Kidney epithelial cell (primary cell): Measurements from ENCODE around the gene TRIM29. TPM values are rescaled to one million over a fixed set of nuclear protein-coding genes. Genes with fewer than 3 reads are reported as not detected.
A peak's percentile ranks its signal among the peaks of the same experiment; 100 is the strongest.

ENCODE experiments used
- DNase-seq: peaks from one replicate; pipeline ENCODE4 v3.0.0-alpha.2; 2010; ENCODE audit warnings: low read depth
- H3K27me3 ChIP-seq: 2 replicates; pipeline ENCODE4 v1.6.0; 2011; ENCODE audit warnings: low read length; ENCODE audit not compliant: control insufficient read depth, insufficient read depth
- H3K36me3 ChIP-seq: 2 replicates; pipeline ENCODE4 v1.5.1; 2011; ENCODE audit warnings: low read length; ENCODE audit not compliant: control insufficient read depth, insufficient read depth
- H3K4me3 ChIP-seq: 2 replicates; pipeline ENCODE4 v1.5.1; 2011; ENCODE audit warnings: low read depth, mild to moderate bottlenecking, control low read depth, low read length
- total RNA-seq: library from RNA; depleted of rRNA; stranded (reverse); fragments of >200 nt; gene quantifications from 2 replicates; pipeline ENCODE4 v1.2.3, GENCODE V29; 2015
- TF ChIP-seq, protein P1 (sequence below): IDR thresholded peaks from 2 replicates; pipeline ENCODE4 v1.5.1; 2011; ENCODE audit warnings: mild to moderate bottlenecking, moderate library complexity, low read length, control low read depth, inconsistent platforms; ENCODE audit not compliant: insufficient read depth, poor library complexity, severe bottlenecking

TRIM29 gene
- total RNA-seq, 1 donor from 2014 or later, result 0.29 TPM

- Histone ChIP-seq H3K27me3 (no peaks in the 10 kb centered on the region), H3K36me3 (no peaks in the 10 kb centered on the region), H3K4me3 (no peak overlapping the region)
- TF ChIP-seq, protein P1, sequence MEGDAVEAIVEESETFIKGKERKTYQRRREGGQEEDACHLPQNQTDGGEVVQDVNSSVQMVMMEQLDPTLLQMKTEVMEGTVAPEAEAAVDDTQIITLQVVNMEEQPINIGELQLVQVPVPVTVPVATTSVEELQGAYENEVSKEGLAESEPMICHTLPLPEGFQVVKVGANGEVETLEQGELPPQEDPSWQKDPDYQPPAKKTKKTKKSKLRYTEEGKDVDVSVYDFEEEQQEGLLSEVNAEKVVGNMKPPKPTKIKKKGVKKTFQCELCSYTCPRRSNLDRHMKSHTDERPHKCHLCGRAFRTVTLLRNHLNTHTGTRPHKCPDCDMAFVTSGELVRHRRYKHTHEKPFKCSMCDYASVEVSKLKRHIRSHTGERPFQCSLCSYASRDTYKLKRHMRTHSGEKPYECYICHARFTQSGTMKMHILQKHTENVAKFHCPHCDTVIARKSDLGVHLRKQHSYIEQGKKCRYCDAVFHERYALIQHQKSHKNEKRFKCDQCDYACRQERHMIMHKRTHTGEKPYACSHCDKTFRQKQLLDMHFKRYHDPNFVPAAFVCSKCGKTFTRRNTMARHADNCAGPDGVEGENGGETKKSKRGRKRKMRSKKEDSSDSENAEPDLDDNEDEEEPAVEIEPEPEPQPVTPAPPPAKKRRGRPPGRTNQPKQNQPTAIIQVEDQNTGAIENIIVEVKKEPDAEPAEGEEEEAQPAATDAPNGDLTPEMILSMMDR, result no peak
- no peak for DNase-seq
These were observed 51.3 kb downstream of the TRIM29 start for GRCh38 chr11:120086651-120087050.

DNA sequence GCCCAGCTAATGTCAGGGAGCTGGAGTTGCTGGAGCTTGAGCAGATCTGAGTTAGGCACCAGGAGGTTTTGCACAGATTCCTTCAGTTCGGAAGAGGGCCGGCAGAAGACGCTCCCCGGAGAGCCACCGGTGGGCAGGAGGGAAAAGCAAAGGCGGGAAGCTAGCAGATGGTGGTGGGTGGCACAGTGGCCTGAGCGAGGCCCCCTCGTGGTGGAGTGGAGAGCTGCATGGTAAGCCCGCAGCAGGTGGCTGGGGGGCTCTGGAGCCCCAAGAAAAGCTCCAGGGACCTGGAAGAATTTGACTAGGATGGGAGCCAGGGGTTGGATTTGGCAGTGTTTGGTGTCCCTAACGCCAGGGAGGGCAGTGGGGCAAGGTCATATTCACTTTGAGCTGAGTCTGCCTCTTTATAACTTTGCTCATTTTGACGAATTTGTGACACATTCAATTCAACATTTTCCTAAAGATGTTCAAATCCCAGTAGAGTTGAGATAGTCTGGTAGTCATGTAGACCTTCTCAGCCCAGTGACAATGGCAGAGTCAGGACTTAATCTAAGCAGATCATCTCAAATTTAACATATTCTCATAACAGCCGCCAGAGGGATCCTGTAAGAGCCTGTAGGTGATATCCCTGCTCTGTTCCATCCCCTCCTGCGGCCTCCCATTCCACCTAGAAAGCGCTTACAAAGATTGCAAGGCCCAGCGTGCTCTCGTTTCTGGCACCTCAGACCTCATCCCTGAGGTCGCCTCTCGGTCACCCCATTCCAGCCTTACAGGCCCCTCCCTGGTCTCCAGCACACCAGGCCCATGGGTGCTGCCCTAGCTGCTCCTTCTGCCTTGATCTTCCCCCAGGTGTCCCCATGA is 57.9 kb downstream of the TRIM29 start:
- TF ChIP-seq, protein P1, result peak; percentile 33
- Histone ChIP-seq H3K27me3 (no peaks in the 10 kb centered on the region), H3K4me3 (no peak overlapping the region), H3K36me3 (no peaks in the 10 kb centered on the region)
- DNase-seq, result no peak

DNA sequence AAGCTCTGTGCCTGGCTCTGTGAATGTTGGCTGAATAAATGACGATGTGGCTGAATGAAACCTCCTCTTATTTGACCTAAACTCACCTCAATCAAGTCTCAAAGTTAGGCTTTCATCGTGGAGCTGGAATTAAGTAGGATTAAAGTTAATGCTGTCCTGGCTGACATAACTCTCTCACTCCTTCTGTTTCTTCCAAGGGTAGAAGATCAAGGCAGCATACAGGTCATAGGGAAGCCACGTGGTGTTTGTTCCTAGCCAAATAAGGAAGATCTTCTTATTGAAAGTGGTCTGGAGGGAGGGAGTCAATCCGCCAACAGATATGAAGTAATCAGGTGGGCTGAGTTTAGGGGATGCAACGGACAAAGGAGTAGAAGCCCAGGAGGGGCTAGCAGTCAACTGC is 59.5 kb downstream of the TRIM29 start:
- Histone ChIP-seq H3K4me3 (no peak overlapping the region), H3K36me3 (no peaks in the 10 kb centered on the region), H3K27me3 (no peaks in the 10 kb centered on the region)
- TF ChIP-seq, protein P1, result no peak
- no peak for DNase-seq

- Histone ChIP-seq H3K36me3 (no peaks in the 10 kb centered on the region), H3K4me3 (no peak overlapping the region), H3K27me3 (no peaks in the 10 kb centered on the region)
- TF ChIP-seq, protein P1, result no peak
- DNase-seq, result no peak
These were observed 63.8 kb downstream of the TRIM29 start for GRCh38 chr11:120074076-120074475.

GRCh38 chr11:120073196-120073595 is 64.7 kb downstream of the TRIM29 start:
- TF ChIP-seq, protein P1, result no peak
- DNase-seq, result no peak
- Histone ChIP-seq H3K27me3 (no peaks in the 10 kb centered on the region), H3K4me3 (no peak overlapping the region), H3K36me3 (no peaks in the 10 kb centered on the region)
